Rectal smooth muscle tissue (tissue), 1 donor: ENCODE data around the gene CAMTA1.

Source experiments
- H3K27ac ChIP-seq: one replicate; pipeline ENCODE4 v1.7.0; 2013; ENCODE audit warnings: low read depth, low read length, inconsistent platforms
- H3K27me3 ChIP-seq: one replicate; pipeline ENCODE4 v1.7.0; 2013; ENCODE audit warnings: low read length; ENCODE audit not compliant: control insufficient read depth, insufficient read depth
- H3K36me3 ChIP-seq: one replicate; pipeline ENCODE4 v1.7.0; 2013; ENCODE audit warnings: low read length; ENCODE audit not compliant: control insufficient read depth, insufficient read depth
- H3K4me1 ChIP-seq: one replicate; pipeline ENCODE4 v1.7.0; 2013; ENCODE audit warnings: low read length; ENCODE audit not compliant: control insufficient read depth, insufficient read depth
- H3K4me3 ChIP-seq: one replicate; pipeline ENCODE4 v1.7.0; 2013; ENCODE audit warnings: low read length
- H3K9ac ChIP-seq: one replicate; pipeline ENCODE4 v1.7.0; 2013; ENCODE audit warnings: low read length

Gene CAMTA1

DNA sequence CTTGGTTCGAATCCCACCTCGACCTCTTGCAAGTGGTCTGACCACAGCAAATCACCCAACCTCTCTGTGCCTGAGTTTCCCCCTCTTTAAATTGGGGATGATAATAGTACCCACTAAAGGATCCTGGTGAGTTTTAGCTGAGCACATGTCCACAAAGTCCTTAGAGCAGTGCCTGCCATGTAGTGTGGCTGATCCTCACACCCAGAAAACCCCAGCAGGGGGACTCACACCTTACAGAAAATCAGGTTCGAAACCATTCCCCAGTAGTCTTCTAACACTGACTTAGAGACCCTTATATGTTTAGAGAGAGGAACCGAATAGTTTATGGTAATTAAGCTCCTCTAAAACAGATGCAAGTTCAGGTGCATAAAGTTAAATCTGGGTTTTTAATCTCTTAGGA lies 89.0 kb downstream of the CAMTA1 start:
- no peaks in the 10 kb centered on the region for H3K4me1 ChIP-seq
- no peaks in the 10 kb centered on the region for H3K27me3 ChIP-seq
- H3K27ac ChIP-seq = no peak overlapping the region

DNA sequence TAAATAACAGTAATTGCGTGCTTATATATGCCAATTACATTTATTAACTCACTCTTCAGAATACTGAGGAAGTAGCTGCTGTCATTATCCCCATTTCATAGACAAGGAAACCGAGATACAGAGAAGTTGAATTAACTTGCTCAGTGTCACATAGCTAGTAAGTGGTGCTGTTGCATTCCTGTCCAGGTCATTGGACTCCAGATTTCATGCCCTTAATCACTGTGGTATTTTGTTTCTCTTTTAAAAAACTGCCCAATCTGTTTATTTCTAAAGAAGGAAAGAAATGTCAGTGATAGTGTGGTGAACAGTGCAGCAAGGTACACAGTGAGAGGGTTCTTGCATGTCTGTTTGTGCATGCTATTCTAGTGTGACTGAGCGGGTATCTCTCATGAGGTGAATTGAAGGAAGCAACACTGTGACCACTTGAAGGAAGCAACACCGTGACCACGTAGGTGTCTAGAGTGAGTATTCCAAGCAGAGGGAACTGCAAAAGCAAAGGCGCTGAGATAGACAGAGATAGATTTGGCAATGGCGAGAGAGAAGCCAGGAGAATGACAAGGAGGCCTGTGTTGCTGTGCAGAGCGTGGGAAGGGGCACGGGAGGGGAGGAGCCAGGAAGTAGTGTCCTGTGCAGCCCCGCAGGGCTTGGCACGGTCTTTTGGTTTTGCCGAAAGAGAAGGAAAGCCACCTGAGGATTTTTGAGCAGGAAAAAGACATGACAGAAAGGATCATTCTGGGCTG lies 95.9 kb downstream of the CAMTA1 start:
- no peak overlapping the region for H3K4me3 ChIP-seq
- H3K27me3 ChIP-seq = no peaks in the 10 kb centered on the region
- no peak overlapping the region for H3K27ac ChIP-seq
- no peaks in the 10 kb centered on the region for H3K4me1 ChIP-seq
- H3K36me3 ChIP-seq = no peaks in the 10 kb centered on the region
- H3K9ac ChIP-seq = no peak overlapping the region

More for the DNA sequence above, 89.0 kb downstream of the CAMTA1 start:
- Histone ChIP-seq H3K4me3 (no peak overlapping the region), H3K9ac (no peak overlapping the region), H3K36me3 (no peaks in the 10 kb centered on the region)

DNA sequence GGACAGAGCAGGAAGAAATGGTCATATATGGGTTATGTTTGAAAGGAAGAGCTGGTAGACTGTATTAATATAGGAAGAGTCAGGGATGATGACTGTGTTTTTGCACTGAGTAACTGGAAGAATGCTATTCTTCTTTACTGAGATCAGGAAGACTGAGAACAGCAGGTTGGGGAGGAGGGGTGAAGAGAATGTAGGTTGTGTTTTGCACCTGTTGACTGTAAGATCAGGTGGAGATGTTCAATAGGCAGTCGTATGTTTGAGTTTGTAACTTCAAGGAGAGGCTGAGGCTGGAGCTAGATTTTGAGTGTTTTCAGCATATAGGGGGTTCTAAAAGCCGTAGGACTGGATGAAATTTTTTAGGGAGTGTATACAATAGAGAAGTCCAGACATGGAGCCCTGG lies 97.2 kb downstream of the CAMTA1 start:
- no peaks in the 10 kb centered on the region for H3K4me1 ChIP-seq
- H3K4me3 ChIP-seq = no peak overlapping the region
- H3K9ac ChIP-seq = no peak overlapping the region
- no peaks in the 10 kb centered on the region for H3K27me3 ChIP-seq
- no peak overlapping the region for H3K27ac ChIP-seq
- no peaks in the 10 kb centered on the region for H3K36me3 ChIP-seq

DNA sequence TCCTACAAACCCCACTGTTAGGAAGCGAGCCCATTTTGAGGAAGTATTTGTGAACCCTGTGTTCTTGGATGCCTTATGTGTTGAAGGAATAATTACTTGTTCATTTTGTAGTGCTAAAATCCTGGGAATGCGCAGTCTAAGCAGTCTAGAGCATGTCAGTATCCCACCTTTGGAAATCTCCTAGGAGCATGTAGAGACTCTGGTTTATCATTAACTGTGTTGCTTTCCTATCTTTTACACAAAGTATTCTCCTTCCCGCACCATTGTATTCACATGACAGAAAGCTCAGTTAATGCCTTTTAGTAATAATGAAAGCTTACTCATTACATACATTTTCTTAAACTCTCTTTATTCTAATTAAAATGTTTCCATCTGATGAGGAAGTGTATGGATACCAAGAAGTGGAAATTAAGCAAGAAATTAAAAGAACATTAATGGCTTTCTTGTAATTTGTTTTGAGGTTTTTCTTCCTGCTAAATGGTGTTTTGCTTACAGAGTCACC lies 99.4 kb downstream of the CAMTA1 start:
- Histone ChIP-seq H3K4me1 (no peaks in the 10 kb centered on the region), H3K27ac (no peak overlapping the region), H3K9ac (no peak overlapping the region), H3K4me3 (no peak overlapping the region), H3K36me3 (peaks cover 2% of the 10 kb centered on the region), H3K27me3 (no peaks in the 10 kb centered on the region)

DNA sequence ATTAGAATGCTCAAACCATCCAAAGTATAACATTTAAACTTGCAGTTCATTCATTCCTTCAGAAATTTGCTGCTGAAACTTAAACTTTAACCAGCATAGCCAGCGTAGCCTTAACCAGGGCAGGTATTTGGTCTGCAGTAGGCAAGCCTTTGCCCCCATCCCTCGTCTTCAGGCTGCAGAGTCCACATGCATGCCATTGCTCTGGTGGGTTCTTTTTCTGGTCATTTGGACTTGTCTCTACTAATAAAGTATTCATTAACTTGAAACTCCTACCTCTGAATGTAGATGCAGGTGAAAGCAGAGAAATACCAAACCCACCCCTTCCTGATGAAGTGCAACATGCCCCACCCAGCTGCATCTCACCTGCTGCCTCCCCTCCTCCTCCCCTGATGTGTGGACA lies 100.2 kb downstream of the CAMTA1 start:
- H3K36me3 ChIP-seq = peaks cover 2% of the 10 kb centered on the region
- no peak overlapping the region for H3K27ac ChIP-seq
- no peak overlapping the region for H3K4me3 ChIP-seq
- no peaks in the 10 kb centered on the region for H3K4me1 ChIP-seq
- no peak overlapping the region for H3K9ac ChIP-seq
- H3K27me3 ChIP-seq = no peaks in the 10 kb centered on the region

DNA sequence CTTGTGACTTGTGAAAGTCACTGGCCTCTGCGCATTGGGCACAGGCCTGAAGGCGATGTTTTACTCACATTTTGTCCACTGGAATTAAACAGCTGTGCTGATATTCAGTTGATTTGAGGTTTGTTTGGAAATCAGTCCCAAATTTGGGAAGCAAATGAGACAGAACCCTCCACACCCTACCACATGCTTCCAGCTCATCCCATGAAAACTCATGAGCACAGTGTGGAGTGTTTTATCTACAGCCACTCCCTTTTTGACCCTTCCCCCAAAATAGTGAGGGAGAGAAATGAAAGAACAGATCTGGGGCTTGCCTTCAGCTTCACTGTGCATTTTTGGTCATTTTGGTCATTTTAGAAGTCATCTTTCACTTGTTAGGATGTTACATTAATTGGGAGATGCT lies 101.3 kb downstream of the CAMTA1 start:
- Histone ChIP-seq H3K27ac (no peak overlapping the region), H3K27me3 (no peaks in the 10 kb centered on the region), H3K4me3 (no peak overlapping the region), H3K9ac (no peak overlapping the region), H3K36me3 (peaks cover 2% of the 10 kb centered on the region), H3K4me1 (no peaks in the 10 kb centered on the region)

DNA sequence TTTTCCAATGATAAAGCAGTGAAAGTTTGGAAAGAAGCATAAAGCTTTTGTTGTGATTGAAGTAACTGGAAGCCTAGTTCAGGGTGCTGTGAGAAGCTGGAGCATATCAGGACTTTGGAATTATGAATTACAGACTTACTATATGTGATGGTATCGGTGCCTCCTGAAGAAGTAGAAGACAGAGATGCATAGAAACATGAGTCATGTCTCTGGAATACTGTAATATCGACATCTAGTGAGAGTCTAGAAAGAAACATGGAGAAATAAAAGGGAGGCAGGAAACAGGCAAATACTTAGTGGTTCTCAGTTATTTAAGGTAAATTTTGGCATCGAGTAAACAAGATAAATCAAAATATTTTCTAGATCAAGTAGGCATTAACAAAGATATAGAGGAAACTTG lies 103.0 kb downstream of the CAMTA1 start:
- no peak overlapping the region for H3K4me3 ChIP-seq
- H3K27ac ChIP-seq = no peak overlapping the region
- no peaks in the 10 kb centered on the region for H3K27me3 ChIP-seq
- H3K36me3 ChIP-seq = peaks cover 2% of the 10 kb centered on the region
- H3K9ac ChIP-seq = no peak overlapping the region
- H3K4me1 ChIP-seq = no peaks in the 10 kb centered on the region

DNA sequence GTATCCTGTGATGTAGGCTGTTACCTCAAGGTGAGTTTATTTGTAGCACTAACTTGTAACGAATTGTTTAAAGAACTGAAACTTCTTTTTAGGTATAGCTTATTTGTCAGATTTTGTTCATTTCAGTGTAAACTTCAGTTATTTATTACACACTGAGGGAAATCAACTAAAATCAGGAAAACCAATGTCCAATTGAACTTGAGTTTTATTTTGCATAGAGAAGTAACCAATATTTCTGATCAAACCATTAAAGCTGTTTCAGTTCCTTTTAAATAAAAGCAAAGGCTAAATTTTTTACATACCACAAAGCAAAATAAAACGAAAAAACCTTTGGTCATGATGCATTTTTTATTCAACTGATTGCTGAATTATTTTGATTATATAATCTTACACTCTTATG lies 103.6 kb downstream of the CAMTA1 start:
- no peak overlapping the region for H3K9ac ChIP-seq
- no peak overlapping the region for H3K4me3 ChIP-seq
- H3K4me1 ChIP-seq = no peaks in the 10 kb centered on the region
- H3K36me3 ChIP-seq = peaks cover 2% of the 10 kb centered on the region
- H3K27ac ChIP-seq = no peak overlapping the region
- H3K27me3 ChIP-seq = no peaks in the 10 kb centered on the region

DNA sequence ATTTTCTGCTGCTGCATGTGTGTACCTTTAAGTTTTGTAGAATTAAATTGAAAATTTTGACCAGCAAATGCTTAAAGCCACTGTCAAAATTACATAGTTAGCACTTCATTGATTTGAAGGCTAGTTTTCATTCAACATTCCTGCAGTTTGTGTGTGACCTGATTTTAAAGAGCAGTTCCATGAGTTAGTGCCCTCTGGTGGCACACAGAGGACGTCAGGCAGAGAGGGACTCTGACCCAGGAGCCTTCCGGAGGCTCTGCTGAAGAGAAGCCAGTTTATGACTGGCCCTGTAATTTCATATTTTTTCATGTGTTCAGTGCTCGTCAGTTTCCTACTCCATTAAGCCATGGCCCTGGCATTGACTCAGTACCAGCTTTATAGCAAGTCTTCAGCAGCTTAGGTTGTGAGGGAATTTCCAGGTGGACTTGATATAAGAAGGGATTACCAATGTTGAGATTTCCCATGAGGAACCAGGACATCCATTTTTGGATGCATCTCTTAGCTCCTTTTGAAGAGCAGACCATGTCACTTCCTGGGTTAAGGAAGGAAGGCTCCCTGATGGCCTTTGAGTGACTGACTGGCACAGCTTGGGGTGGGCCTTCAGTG lies 104.7 kb downstream of the CAMTA1 start:
- no peak overlapping the region for H3K27ac ChIP-seq
- no peaks in the 10 kb centered on the region for H3K4me1 ChIP-seq
- H3K9ac ChIP-seq = no peak overlapping the region
- H3K27me3 ChIP-seq = no peaks in the 10 kb centered on the region
- H3K36me3 ChIP-seq = peaks cover 2% of the 10 kb centered on the region
- H3K4me3 ChIP-seq = no peak overlapping the region

DNA sequence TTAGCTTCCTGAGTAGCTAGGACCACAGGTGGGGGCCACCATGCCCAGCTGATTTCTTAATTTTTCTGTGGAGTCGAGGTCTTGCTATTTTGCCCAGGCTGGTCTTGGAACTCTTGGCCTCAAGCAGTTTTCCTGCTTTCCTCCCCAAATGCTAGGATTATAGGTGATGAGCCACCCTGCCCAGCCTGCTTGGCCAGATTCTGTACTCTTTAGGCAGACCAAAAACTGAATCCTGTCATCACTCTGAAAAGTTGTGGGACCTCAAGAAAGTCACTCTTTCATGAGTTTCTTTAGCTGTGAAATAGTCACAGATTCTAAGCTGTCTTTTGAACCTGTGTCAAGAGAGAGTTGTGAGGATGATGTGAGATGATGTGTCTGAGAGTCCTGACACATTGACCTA lies 105.4 kb downstream of the CAMTA1 start:
- Histone ChIP-seq H3K36me3 (peaks cover 2% of the 10 kb centered on the region), H3K4me3 (no peak overlapping the region), H3K27ac (no peak overlapping the region), H3K27me3 (no peaks in the 10 kb centered on the region), H3K4me1 (no peaks in the 10 kb centered on the region), H3K9ac (no peak overlapping the region)

DNA sequence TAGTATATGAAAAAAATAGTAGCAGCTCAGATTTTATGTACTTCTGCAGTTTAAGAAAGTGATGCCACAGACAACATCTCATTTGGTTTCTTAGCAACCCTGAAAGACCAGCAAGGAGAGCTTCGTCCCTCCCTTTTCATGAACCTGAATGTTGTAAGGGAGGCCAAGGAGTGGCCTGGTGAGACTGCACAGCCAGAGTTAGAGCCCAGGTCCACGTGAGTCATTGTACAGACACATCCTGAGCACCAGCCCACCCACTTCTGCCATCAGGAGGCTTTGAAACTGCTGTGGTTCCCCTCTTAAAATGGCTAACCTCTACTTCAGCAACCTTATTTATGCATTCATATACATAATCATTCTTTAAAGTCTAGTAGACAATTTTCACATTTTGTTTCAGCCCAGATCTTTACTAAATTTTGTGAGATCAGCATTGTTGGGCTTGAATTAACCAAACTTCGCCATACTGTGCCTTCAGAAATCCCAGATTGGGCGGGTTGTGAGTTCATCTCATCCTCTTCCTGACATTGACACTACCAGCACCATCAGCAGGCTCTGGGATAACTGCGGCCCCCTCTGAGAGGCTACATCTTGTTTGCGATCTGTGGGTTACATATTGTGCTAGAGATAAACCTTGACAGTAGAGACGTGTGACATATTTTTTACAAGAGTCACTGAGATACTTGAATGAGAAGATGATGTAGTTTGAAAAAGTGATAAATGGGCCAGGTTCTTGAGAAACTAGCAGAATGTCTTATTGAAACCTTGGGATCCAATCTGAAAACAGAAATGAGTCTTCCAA lies 106.7 kb downstream of the CAMTA1 start:
- Histone ChIP-seq H3K27me3 (no peaks in the 10 kb centered on the region), H3K9ac (no peak overlapping the region), H3K27ac (no peak overlapping the region), H3K4me3 (no peak overlapping the region), H3K36me3 (peaks cover 2% of the 10 kb centered on the region), H3K4me1 (no peaks in the 10 kb centered on the region)

DNA sequence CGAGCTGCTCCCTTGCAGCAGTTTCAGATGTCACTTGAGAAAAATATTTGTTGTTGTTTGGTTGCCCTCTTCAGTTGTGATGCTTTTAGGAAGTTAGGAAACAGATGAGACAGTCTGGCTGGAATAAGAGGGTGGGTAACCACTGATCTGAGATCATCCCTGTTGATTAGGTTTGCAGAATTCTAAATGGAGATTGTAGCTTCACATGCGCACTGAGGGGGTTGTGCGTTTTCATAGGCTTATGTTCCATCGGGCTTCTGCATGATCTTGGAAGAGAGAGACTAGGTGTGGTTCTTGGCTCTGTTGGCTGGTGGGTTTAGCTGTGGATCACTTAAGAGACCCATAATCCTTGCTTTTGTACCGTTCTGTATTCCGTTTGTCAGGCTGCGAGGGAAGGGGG lies 108.1 kb downstream of the CAMTA1 start:
- Histone ChIP-seq H3K4me1 (no peaks in the 10 kb centered on the region), H3K4me3 (no peak overlapping the region), H3K36me3 (no peaks in the 10 kb centered on the region), H3K9ac (no peak overlapping the region), H3K27ac (no peak overlapping the region), H3K27me3 (no peaks in the 10 kb centered on the region)
